HCT116 (cell line): ENCODE results near the gene STEAP1. TPM values are rescaled to one million over a fixed set of nuclear protein-coding genes. Genes with fewer than 3 reads are reported as not detected.

Source experiments
- ATAC-seq: fragments of 200-7000 bp; cut with Tn5 transposase; 2 replicates; pipeline ENCODE4 v1.9.1; 2020; ENCODE audit warnings: mild to moderate bottlenecking, moderate library complexity
- BruUV-seq: library from RNA; stranded (reverse); fragments of 400-500 nt; replicated peaks from 2 replicates; lab custom pipeline; 2021; lab: Mats Ljungman, UMichigan
- CTCF ChIA-PET: fragments of 300-600 bp; sonication (Branson Sonifier 250); formaldehyde crosslinking; loops from one replicate; lab custom pipeline; 2021; ENCODE audit warnings: antibody characterized with exemption; lab: Charles Lee
- POLR2A ChIA-PET: fragments of 300-600, 350-600 bp; sonication (Branson Sonifier 250); formaldehyde crosslinking; loops from one replicate; lab custom pipeline; 2021; ENCODE audit warnings: antibody characterized with exemption; lab: Charles Lee
- RAD21 ChIA-PET, 2 experiments: fragments of 300-600 bp; sonication (Branson Sonifier 250); formaldehyde crosslinking; loops; one replicate each; lab custom pipeline; 2023; ENCODE audit warnings: low total read pairs in 2 of 2; ENCODE audit not compliant: uncharacterized antibody in 2 of 2, unreplicated experiment in 2 of 2, low non-redundant PET in 1 of 2; lab: Charles Lee
- DNase-seq: peaks from one replicate; pipeline ENCODE4 v3.0.0-alpha.2; 2010; ENCODE audit warnings: low read depth, low spot score
- H2AFZ ChIP-seq: fragments of 200-600 bp; shearing (Covaris generic), sonication (generic); 2 replicates; pipeline ENCODE4 v1.6.1; 2017; ENCODE audit warnings: low read depth, mixed run types, mixed read lengths, antibody characterized with exemption, low read length; ENCODE audit not compliant: poor library complexity, severe bottlenecking
- H3K27ac ChIP-seq: 2 replicates; pipeline ENCODE4 v1.5.1; 2012; ENCODE audit warnings: low read depth, low read length
- H3K27me3 ChIP-seq: fragments of 200-600 bp; sonication (generic); 2 replicates; pipeline ENCODE4 v1.6.1; 2016; ENCODE audit warnings: mixed run types, low read length, mixed read lengths; ENCODE audit not compliant: insufficient read depth
- H3K36me3 ChIP-seq, 2 experiments: fragments of 200-500 bp in 1 of 2; fragments of 200-600 bp in 1 of 2; sonication (Bioruptor generic) in 1 of 2; sonication (generic) in 1 of 2; 2 replicates each; pipeline versions ENCODE4 v1.5.1 to v1.6.1; 2014 to 2016; ENCODE audit warnings: low read length in 2 of 2, inconsistent platforms in 1 of 2, mixed read lengths in 1 of 2, mixed run types in 1 of 2; ENCODE audit not compliant: insufficient read depth in 2 of 2, control insufficient read depth in 1 of 2
- H3K4me1 ChIP-seq, 2 experiments: fragments of 200-600 bp in 1 of 2; sonication (generic) in 1 of 2; 2 replicates each; pipeline versions ENCODE4 v1.5.1 to v1.6.1; 2012 to 2017; ENCODE audit warnings: low read length in 2 of 2, inconsistent platforms in 1 of 2, mild to moderate bottlenecking in 1 of 2, mixed read lengths in 1 of 2, mixed run types in 1 of 2, moderate library complexity in 1 of 2; ENCODE audit not compliant: insufficient read depth in 2 of 2, control insufficient read depth in 1 of 2
- H3K4me2 ChIP-seq: fragments of 200-600 bp; sonication (generic); 2 replicates; pipeline ENCODE4 v1.6.1; 2017; ENCODE audit warnings: mixed run types, low read length, mixed read lengths
- H3K4me3 ChIP-seq, 2 experiments: fragments of 200-600 bp in 1 of 2; sonication (generic) in 1 of 2; replicated peaks in 1 of 2; 2 replicates each; pipeline ENCODE4 v1.5.1; 2011 to 2016; ENCODE audit warnings: low read length in 2 of 2, control low read depth in 1 of 2, low read depth in 1 of 2, mild to moderate bottlenecking in 1 of 2, mixed read lengths in 1 of 2, mixed run types in 1 of 2
- H3K79me2 ChIP-seq: fragments of 200-600 bp; sonication (generic); 2 replicates; pipeline ENCODE4 v1.6.1; 2017; ENCODE audit warnings: mild to moderate bottlenecking, mixed run types, low read length, moderate library complexity, mixed read lengths; ENCODE audit not compliant: insufficient read depth
- H3K9ac ChIP-seq: fragments of 200-600 bp; sonication (generic); 2 replicates; pipeline ENCODE4 v1.6.1; 2016; ENCODE audit warnings: low read length, mixed read lengths
- H3K9me2 ChIP-seq: fragments of 200-600 bp; sonication (generic), shearing (Covaris generic); 2 replicates; pipeline ENCODE4 v1.6.1; 2017; ENCODE audit warnings: mixed run types, mild to moderate bottlenecking, moderate library complexity; ENCODE audit not compliant: insufficient read depth
- H3K9me3 ChIP-seq, 2 experiments: fragments of 200-500 bp in 1 of 2; fragments of 200-600 bp in 1 of 2; sonication (Bioruptor generic) in 1 of 2; sonication (generic) in 1 of 2; 2 replicates each; pipeline ENCODE4 v1.6.1; 2014 to 2017; ENCODE audit warnings: low read length in 2 of 2, mixed read lengths in 2 of 2, inconsistent platforms in 1 of 2, low read depth in 1 of 2, mild to moderate bottlenecking in 1 of 2, mixed run types in 1 of 2, moderate library complexity in 1 of 2; ENCODE audit not compliant: control insufficient read depth in 1 of 2, insufficient read depth in 1 of 2
- H4K20me1 ChIP-seq: fragments of 200-600 bp; sonication (generic), shearing (Covaris generic); 2 replicates; pipeline ENCODE4 v1.6.1; 2017; ENCODE audit warnings: mixed run types, mild to moderate bottlenecking, moderate library complexity; ENCODE audit not compliant: insufficient read depth
- ATF3 ChIP-seq: IDR thresholded peaks from 2 replicates; pipeline ENCODE4 v1.6.1; 2012
- CBX3 ChIP-seq: IDR thresholded peaks from 2 replicates; pipeline ENCODE4 v1.6.1; 2012; ENCODE audit warnings: low read depth
- CEBPB ChIP-seq: IDR thresholded peaks from 2 replicates; pipeline ENCODE4 v1.6.1; 2012; ENCODE audit warnings: low read depth
- CTCF ChIP-seq, 3 experiments: fragments of 200-600 bp in 1 of 3; sonication (generic) in 1 of 3; IDR thresholded peaks in 2 of 3; conservative IDR thresholded peaks in 1 of 3; 2 replicates each; pipeline ENCODE4 v1.5.1; 2012 to 2017; ENCODE audit warnings: low read depth in 2 of 3, low read length in 2 of 3, antibody characterized with exemption in 1 of 3, borderline replicate concordance in 1 of 3, control low read depth in 1 of 3, mild to moderate bottlenecking in 1 of 3, mixed read lengths in 1 of 3, mixed run types in 1 of 3, moderate library complexity in 1 of 3; ENCODE audit not compliant: insufficient read depth in 1 of 3
- EGR1 ChIP-seq: IDR thresholded peaks from 2 replicates; pipeline ENCODE4 v1.6.1; 2012; ENCODE audit warnings: low read depth
- ELF1 ChIP-seq: IDR thresholded peaks from 2 replicates; pipeline ENCODE4 v1.6.1; 2012; ENCODE audit warnings: low read depth, borderline replicate concordance
- EZH2 ChIP-seq: fragments of 200-600 bp; sonication (generic); IDR thresholded peaks from 2 replicates; pipeline ENCODE4 v1.6.1; 2017; ENCODE audit warnings: antibody characterized with exemption, mixed run types
- EZH2phosphoT487 ChIP-seq: fragments of 200-600 bp; IDR thresholded peaks from 2 replicates; pipeline ENCODE4 v1.6.1; 2018; ENCODE audit warnings: antibody characterized with exemption, borderline replicate concordance
- FOSL1 ChIP-seq: IDR thresholded peaks from 2 replicates; pipeline ENCODE4 v1.6.1; 2012; ENCODE audit warnings: low read depth
- JUND ChIP-seq: IDR thresholded peaks from 2 replicates; pipeline ENCODE4 v1.6.1; 2012
- POLR2A ChIP-seq: IDR thresholded peaks from 2 replicates; pipeline ENCODE4 v1.7.0; 2011; ENCODE audit warnings: borderline replicate concordance; ENCODE audit not compliant: insufficient read depth, insufficient read length; ENCODE audit errors: extremely low read depth
- POLR2AphosphoS5 ChIP-seq: IDR thresholded peaks from 2 replicates; pipeline ENCODE4 v1.6.1; 2011; ENCODE audit warnings: mild to moderate bottlenecking, low read depth, low read length, moderate library complexity
- RAD21 ChIP-seq: IDR thresholded peaks from 2 replicates; pipeline ENCODE4 v1.6.1; 2012; ENCODE audit warnings: low read depth, mild to moderate bottlenecking
- TCF7L2 ChIP-seq: IDR thresholded peaks from 2 replicates; pipeline ENCODE4 v1.7.0; 2011; ENCODE audit warnings: borderline replicate concordance, inconsistent platforms; ENCODE audit not compliant: insufficient read depth, insufficient read length; ENCODE audit errors: extremely low read depth
- YY1 ChIP-seq: IDR thresholded peaks from 2 replicates; pipeline ENCODE4 v1.6.1; 2011; ENCODE audit warnings: low read length, low read depth, moderate library complexity, mild to moderate bottlenecking; ENCODE audit not compliant: insufficient replicate concordance; ENCODE audit errors: extremely low read depth
- ZNF274 ChIP-seq: fragments of 200-500 bp; sonication (Bioruptor generic); IDR thresholded peaks from 2 replicates; pipeline ENCODE4 v1.6.1; 2014; ENCODE audit warnings: mild to moderate bottlenecking, low read depth, low read length, inconsistent platforms
- intact Hi-C: fragments of 100-400 bp; cut with micrococcal nuclease; formaldehyde crosslinking; loops from 2 replicates; pipeline ENCODE4 v1.10.0; 2022
- total RNA-seq: library from RNA; stranded (reverse); gene quantifications from one replicate; pipeline ENCODE4 v1.2.1, GENCODE V29; 2021; ENCODE audit not compliant: unreplicated experiment

Gene STEAP1
- total RNA-seq, 1 experiment from 2014 or later = 18.8 TPM

DNA sequence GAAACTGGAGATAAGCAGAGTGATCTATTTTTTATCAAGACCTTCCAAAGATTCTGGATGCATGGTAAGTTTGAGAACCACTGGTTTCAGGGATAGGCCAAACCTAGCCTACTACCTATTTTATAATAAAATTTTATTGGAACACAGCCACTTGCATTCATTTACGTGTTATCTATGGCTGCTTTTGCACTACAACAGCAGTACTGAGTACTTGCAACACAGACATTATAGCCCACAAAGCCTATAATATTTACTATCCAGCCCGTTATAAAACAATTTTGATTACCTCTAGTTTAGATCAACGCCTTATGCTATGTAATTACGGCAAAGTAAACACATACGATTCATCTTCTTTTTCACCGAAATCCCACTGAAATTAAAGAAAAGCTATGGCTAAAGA, 18.4 kb downstream of the STEAP1 start (continued):
- TF ChIP-seq ELF1 (no peak), EZH2 (no peak), EGR1 (no peak), CTCF (IDR thresholded peaks at IDR 0.05 in 2 of 3, conservative IDR thresholded peaks at IDR 0.05 in 1 of 3; ENCODE audit: borderline replicate concordance in 1 of 3, insufficient read depth in 1 of 3, low read depth in 2 of 3, low read length in 2 of 3) (no peak), CBX3 (no peak)

DNA sequence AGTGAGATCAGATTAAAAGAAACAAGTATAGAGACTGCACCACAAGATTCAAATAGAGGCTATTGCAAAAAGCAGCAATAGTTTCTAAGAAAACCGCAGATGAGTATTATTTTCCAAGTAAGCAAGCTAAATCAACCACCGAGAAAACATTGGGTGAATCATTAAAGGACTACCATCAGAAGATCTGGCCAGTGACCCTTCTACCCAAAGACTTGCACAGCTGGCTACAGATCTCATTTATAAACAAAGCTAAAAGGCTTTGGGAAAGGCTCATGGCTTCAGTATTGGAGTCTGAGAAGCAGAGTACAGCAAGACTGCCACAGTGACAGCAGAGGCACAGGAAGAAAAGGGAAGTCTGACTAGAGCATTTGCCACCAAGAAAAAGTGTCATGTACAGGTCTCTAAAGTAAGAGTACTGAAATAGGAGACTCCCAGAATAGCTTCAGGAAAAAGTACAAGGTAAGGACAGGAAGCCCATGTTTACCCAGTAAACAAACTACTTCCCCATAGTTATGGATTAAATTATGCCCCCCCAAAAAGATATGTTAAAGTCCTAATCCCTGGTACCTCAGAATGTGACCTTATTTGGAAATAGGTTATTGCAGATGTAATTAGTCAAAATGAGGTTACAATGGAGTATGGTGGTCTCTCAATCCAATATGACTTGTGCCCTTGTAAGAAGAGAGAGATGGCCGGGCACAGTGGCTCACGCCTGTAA, 19.0 kb downstream of the STEAP1 start:
- Histone ChIP-seq H3K4me2 (no peak overlapping the region), H3K4me1 (peaks cover 7 to 13% of the 10 kb centered on the region in 2 experiments), H4K20me1 (no peaks in the 10 kb centered on the region), H3K9me3 (peaks cover 14% of the 10 kb centered on the region in 2 experiments), H2AFZ (no peak overlapping the region)
- no peak for ATAC-seq
- TF ChIP-seq CBX3 (no peak), POLR2AphosphoS5 (no peak), CEBPB (no peak), JUND (no peak), FOSL1 (no peak), ELF1 (no peak), EZH2phosphoT487 (no peak), ZNF274 (no peak), RAD21 (no peak), TCF7L2 (no peak), ATF3 (no peak), POLR2A (no peak), YY1 (no peak)
- TF ChIP-seq, all 23 proteins: peak for 0
- no peak overlapping the region for H3K4me3 ChIP-seq
- ChIA-PET POLR2A (no interaction called here), CTCF (no interaction called here), RAD21 (no interaction called here)
- H3K27me3 ChIP-seq = no peaks in the 10 kb centered on the region
- H3K9me2 ChIP-seq = no peaks in the 10 kb centered on the region
- H3K36me3 ChIP-seq = no peaks in the 10 kb centered on the region
- intact Hi-C loops = no loop called here
- H3K27ac ChIP-seq = no peak overlapping the region
- DNase-seq = no peak
- no peaks in the 10 kb centered on the region for H3K79me2 ChIP-seq
- H3K9ac ChIP-seq = no peak overlapping the region
- no TSS peak for BruUV-seq
